H1 (cell line): ENCODE results near the gene TYW5. TPM values are rescaled to one million over a fixed set of nuclear protein-coding genes. Genes with fewer than 3 reads are reported as not detected.

Source experiments
- POU5F1 ChIP-seq: IDR thresholded peaks from 2 replicates; pipeline ENCODE4 v1.6.1; 2011; ENCODE audit warnings: low read depth, mild to moderate bottlenecking, low read length, moderate library complexity
- SRF ChIP-seq: IDR thresholded peaks from 2 replicates; pipeline ENCODE4 v1.6.1; 2011; ENCODE audit warnings: mild to moderate bottlenecking, low read depth, low read length, moderate library complexity
- polyA plus RNA-seq, 7 experiments: library from polyadenylated mRNA; depleted of rRNA in 3 of 7; stranded (reverse) in 5 of 7; unstranded in 2 of 7; fragments of >200 nt in 5 of 7; fragments of 200-250 nt in 2 of 7; gene quantifications; 1 replicate in 5 of 7; 2 replicates in 1 of 7; 4 replicates in 1 of 7; pipeline versions ENCODE4 v1.2.1 to v1.2.3, GENCODE V29; 2011 to 2013; ENCODE audit warnings: missing spikeins in 2 of 7, mixed read lengths in 2 of 7
- total RNA-seq: library from RNA; stranded (reverse); fragmentation: NEBNext Ultra II Directional; extraction: Animal tissue kit (Norgen Biotek cat#: 25700); gene quantifications from 2 replicates; pipeline ENCODE4 v1.2.1, GENCODE V29; 2021
- TF ChIP-seq, protein P1 (sequence below): IDR thresholded peaks from 2 replicates; pipeline ENCODE4 v1.6.1; 2012; ENCODE audit warnings: low read length, inconsistent platforms

The TYW5 gene
- total and polyA plus RNA-seq, 2 of the 8 experiments (the other 6 are each of a cell fraction or from before 2014, with no cell fraction given) = 5.4 to 11.3 TPM

DNA sequence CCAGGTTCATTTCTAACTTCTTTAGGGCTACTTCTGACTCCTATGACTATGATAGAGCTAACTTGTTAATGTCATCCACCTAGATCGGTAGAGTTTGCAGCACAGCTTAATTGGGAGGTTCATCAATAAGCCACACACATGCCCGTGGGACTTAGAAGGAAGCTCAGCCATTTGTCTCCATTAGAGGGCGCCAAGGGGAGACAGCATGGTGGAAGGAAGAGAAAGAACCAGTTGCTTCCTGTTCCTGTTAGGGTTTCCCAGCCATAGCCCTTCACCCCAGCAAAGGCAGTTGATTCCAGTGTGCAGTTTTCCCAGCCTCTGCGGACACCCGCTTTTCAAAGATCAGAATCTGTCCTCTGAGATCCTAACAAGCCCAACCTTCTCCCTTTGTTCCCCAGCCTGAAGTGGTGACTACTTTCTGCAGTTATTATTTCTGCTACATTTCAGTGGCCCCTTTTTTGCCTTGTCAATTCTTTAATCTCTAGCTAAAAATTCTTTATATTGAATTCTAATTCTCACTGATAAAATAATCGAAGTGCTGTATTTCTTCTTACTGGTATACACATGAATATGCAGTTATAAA lies 30.4 kb upstream of the TYW5 start (continued):
- TF ChIP-seq, protein P1, sequence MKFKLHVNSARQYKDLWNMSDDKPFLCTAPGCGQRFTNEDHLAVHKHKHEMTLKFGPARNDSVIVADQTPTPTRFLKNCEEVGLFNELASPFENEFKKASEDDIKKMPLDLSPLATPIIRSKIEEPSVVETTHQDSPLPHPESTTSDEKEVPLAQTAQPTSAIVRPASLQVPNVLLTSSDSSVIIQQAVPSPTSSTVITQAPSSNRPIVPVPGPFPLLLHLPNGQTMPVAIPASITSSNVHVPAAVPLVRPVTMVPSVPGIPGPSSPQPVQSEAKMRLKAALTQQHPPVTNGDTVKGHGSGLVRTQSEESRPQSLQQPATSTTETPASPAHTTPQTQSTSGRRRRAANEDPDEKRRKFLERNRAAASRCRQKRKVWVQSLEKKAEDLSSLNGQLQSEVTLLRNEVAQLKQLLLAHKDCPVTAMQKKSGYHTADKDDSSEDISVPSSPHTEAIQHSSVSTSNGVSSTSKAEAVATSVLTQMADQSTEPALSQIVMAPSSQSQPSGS = no peak
- TF ChIP-seq SRF = no peak
- no peak for TF ChIP-seq POU5F1
